ENCODE measurements around the gene ATRX. TPM values are rescaled to one million over a fixed set of nuclear protein-coding genes. Genes with fewer than 3 reads are reported as not detected.
A peak's percentile ranks its signal among the peaks of the same experiment; 100 is the strongest.

The ATRX gene
- total RNA-seq, 2 experiments from 2014 or later = 48.2 to 66.3 TPM

- intact Hi-C loops (cut with micrococcal nuclease; ENCODE audit: unreplicated experiment) = no loop called here
- Histone ChIP-seq H3K4me1 (ENCODE audit: insufficient read depth, low read length, poor library complexity, severe bottlenecking) (no peaks in the 10 kb centered on the region), H3K9me3 (ENCODE audit: low read length) (no peaks in the 10 kb centered on the region), H3K4me2 (ENCODE audit: low read length) (no peak overlapping the region), H4K20me1 (ENCODE audit: insufficient read depth, low read length) (no peaks in the 10 kb centered on the region), H3K36me3 (ENCODE audit: insufficient read depth, low read length) (no peaks in the 10 kb centered on the region), H3K79me2 (ENCODE audit: insufficient read depth, low read depth, low read length) (no peaks in the 10 kb centered on the region), H2AFZ (ENCODE audit: low read length) (no peak overlapping the region), H3K4me3 (ENCODE audit: low read depth, low read length, poor library complexity, severe bottlenecking) (no peak overlapping the region), H3K27ac (ENCODE audit: low read depth, low read length, poor library complexity, severe bottlenecking) (no peak overlapping the region), H3K9me2 (ENCODE audit: insufficient read depth, low read length) (no peaks in the 10 kb centered on the region)
- BruUV-seq (replicated peaks) = no TSS peak
- TF ChIP-seq EZH2phosphoT487 (IDR thresholded peaks at IDR 0.05; ENCODE audit: borderline replicate concordance, low read depth, low read length) = no peak
- no peak for TF ChIP-seq CTCF (conservative IDR thresholded peaks at IDR 0.05; ENCODE audit: low read length)
- DNase-seq (ENCODE audit: low spot score) = no peak
- CTCF ChIA-PET (ENCODE audit: unreplicated experiment) = no interaction called here
- POLR2A ChIA-PET = no interaction called here
These were observed 9.1 kb upstream of the ATRX start for GRCh38 chrX:77795124-77795523.

GRCh38 chrX:77793946-77794345, 7.9 kb upstream of the ATRX start:
- H3K79me2 ChIP-seq (ENCODE audit: insufficient read depth, low read depth, low read length) = no peaks in the 10 kb centered on the region
- H3K4me3 ChIP-seq (ENCODE audit: low read depth, low read length, poor library complexity, severe bottlenecking) = no peak overlapping the region
- no peak for DNase-seq (ENCODE audit: low spot score)
- no peaks in the 10 kb centered on the region for H3K4me1 ChIP-seq (ENCODE audit: insufficient read depth, low read length, poor library complexity, severe bottlenecking)
- no peaks in the 10 kb centered on the region for H3K36me3 ChIP-seq (ENCODE audit: insufficient read depth, low read length)
- no TSS peak for BruUV-seq (replicated peaks)
- ChIA-PET POLR2A (interaction anchor here (0.6 kb wide), 1 partner anchor 190 kb away, joined by 4 read pairs; no protein-coding TSS in a partner anchor), CTCF (ENCODE audit: unreplicated experiment) (no interaction called here)
- no peak overlapping the region for H2AFZ ChIP-seq (ENCODE audit: low read length)
- H4K20me1 ChIP-seq (ENCODE audit: insufficient read depth, low read length) = no peaks in the 10 kb centered on the region
- no peak for TF ChIP-seq EZH2phosphoT487 (IDR thresholded peaks at IDR 0.05; ENCODE audit: borderline replicate concordance, low read depth, low read length)
- TF ChIP-seq CTCF (conservative IDR thresholded peaks at IDR 0.05; ENCODE audit: low read length) = no peak
- no peaks in the 10 kb centered on the region for H3K9me3 ChIP-seq (ENCODE audit: low read length)
- no peak overlapping the region for H3K27ac ChIP-seq (ENCODE audit: low read depth, low read length, poor library complexity, severe bottlenecking)
- no peak overlapping the region for H3K4me2 ChIP-seq (ENCODE audit: low read length)
- intact Hi-C loops (cut with micrococcal nuclease; ENCODE audit: unreplicated experiment) = no loop called here
- no peaks in the 10 kb centered on the region for H3K9me2 ChIP-seq (ENCODE audit: insufficient read depth, low read length)

GRCh38 chrX:77788050-77788449, 2.0 kb upstream of the ATRX start:
- TF ChIP-seq EZH2phosphoT487 (IDR thresholded peaks at IDR 0.05; ENCODE audit: borderline replicate concordance, low read depth, low read length) (no peak), CTCF (conservative IDR thresholded peaks at IDR 0.05; ENCODE audit: low read length) (no peak)
- intact Hi-C loops (cut with micrococcal nuclease; ENCODE audit: unreplicated experiment) = loop anchor here (10.0 kb wide), 1 partner anchor 107 kb away; the partner anchor contains the start of genes COX7B and MAGT1
- no TSS peak for BruUV-seq (replicated peaks)
- ChIA-PET POLR2A (interaction anchor here (0.6 kb wide), 2 partner anchors 26 to 73 kb away, joined by 3 read pairs; no protein-coding TSS in a partner anchor), CTCF (ENCODE audit: unreplicated experiment) (no interaction called here)
- peak; percentile 1 for DNase-seq (ENCODE audit: low spot score)
- Histone ChIP-seq H2AFZ (ENCODE audit: low read length) (peak overlapping the region; percentile 97), H3K9me2 (ENCODE audit: insufficient read depth, low read length) (no peaks in the 10 kb centered on the region), H3K9me3 (ENCODE audit: low read length) (no peaks in the 10 kb centered on the region), H3K4me1 (ENCODE audit: insufficient read depth, low read length, poor library complexity, severe bottlenecking) (peaks cover 16% of the 10 kb centered on the region), H3K79me2 (ENCODE audit: insufficient read depth, low read depth, low read length) (peaks cover 33% of the 10 kb centered on the region), H3K4me3 (ENCODE audit: low read depth, low read length, poor library complexity, severe bottlenecking) (no peak overlapping the region), H3K4me2 (ENCODE audit: low read length) (peak overlapping the region; percentile 32; the same call in 1 of the 2 replicates), H3K36me3 (ENCODE audit: insufficient read depth, low read length) (peaks cover 8% of the 10 kb centered on the region; the same call in 1 of the 2 replicates), H3K27ac (ENCODE audit: low read depth, low read length, poor library complexity, severe bottlenecking) (no peak overlapping the region), H4K20me1 (ENCODE audit: insufficient read depth, low read length) (no peaks in the 10 kb centered on the region)

Data from OCI-LY7 (cell line).